ENCODE measurements around the gene WDFY2. TPM values are rescaled to one million over a fixed set of nuclear protein-coding genes. Genes with fewer than 3 reads are reported as not detected.

WDFY2 gene
- polyA plus RNA-seq, 3 donors = 6.5 to 40.1 (median 9.1) TPM

DNA sequence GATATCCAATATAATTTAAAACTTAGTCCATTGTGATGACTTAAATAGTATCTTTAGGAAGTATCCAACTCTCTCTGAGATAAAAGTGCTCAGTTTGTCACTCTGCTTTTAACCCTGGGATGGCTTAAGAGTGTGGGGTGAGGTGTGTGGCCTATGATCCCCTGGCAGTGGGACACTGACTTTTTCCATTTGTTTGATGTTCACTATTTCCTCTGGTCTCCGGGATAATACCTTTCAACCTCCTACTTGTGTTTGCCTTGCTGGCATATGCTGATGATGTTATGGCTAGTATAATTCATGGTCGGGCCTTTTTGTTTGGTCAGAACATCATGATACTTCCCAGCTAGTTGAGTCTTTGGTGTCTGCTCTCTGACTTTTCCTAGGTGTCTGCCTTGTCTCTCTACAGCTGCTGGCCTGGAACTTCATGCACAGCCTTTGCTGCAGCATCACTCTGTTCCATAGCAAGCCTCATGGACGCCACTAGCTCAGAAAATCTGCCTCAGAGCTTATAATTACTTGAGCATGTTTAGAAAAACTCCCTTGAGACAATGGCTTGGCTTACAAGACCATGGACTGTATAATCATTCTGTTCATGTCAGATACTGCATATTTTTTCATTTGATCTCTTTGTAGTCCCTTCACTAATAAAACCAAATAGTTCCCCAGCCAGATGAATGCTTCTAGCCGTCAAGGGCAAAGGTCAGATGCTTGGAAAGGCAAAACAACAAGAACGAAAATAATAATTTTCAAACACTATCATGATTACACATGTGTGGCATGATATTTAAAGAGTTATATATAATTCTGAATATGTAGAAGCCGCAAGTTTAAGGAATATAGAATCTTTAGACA, 75.2 kb downstream of the WDFY2 start:
- TF ChIP-seq, protein P1, sequence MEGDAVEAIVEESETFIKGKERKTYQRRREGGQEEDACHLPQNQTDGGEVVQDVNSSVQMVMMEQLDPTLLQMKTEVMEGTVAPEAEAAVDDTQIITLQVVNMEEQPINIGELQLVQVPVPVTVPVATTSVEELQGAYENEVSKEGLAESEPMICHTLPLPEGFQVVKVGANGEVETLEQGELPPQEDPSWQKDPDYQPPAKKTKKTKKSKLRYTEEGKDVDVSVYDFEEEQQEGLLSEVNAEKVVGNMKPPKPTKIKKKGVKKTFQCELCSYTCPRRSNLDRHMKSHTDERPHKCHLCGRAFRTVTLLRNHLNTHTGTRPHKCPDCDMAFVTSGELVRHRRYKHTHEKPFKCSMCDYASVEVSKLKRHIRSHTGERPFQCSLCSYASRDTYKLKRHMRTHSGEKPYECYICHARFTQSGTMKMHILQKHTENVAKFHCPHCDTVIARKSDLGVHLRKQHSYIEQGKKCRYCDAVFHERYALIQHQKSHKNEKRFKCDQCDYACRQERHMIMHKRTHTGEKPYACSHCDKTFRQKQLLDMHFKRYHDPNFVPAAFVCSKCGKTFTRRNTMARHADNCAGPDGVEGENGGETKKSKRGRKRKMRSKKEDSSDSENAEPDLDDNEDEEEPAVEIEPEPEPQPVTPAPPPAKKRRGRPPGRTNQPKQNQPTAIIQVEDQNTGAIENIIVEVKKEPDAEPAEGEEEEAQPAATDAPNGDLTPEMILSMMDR (IDR thresholded peaks at IDR 0.05) = no peak
- intact Hi-C loops (cut with micrococcal nuclease) = no loop called here
- Histone ChIP-seq H4K20me1 (ENCODE audit: insufficient read depth, low read length) (peaks cover 94% of the 10 kb centered on the region), H2AFZ (ENCODE audit: insufficient read depth, low read depth, low read length, poor library complexity, severe bottlenecking) (no peak overlapping the region), H3K36me3 (replicated peaks in 1 of 2; ENCODE audit: control insufficient read depth in 1 of 2, insufficient read depth in 2 of 2, low read length in 2 of 2) (peaks cover 13 to 35% of the 10 kb centered on the region in 2 donors), H3K4me2 (replicated peaks; ENCODE audit: extremely low read depth, low read length, poor library complexity, severe bottlenecking) (no peak overlapping the region), H3K27ac (ENCODE audit: low read depth in 1 of 2, low read length in 2 of 2) (peak overlapping the region in 1 of 2 donors; percentile 9), H3K9ac (ENCODE audit: insufficient read depth, low read length, poor library complexity, severe bottlenecking) (no peak overlapping the region), H3K9me3 (replicated peaks in 1 of 2; ENCODE audit: control insufficient read depth in 1 of 2, insufficient read depth in 1 of 2, low read length in 2 of 2) (no peaks in the 10 kb centered on the region), H3K27me3 (ENCODE audit: control insufficient read depth in 2 of 2, insufficient read depth in 2 of 2, low read length in 2 of 2) (no peaks in the 10 kb centered on the region), H3K4me3 (replicated peaks in 1 of 3; ENCODE audit: low read depth in 2 of 3, low read length in 3 of 3) (no peak overlapping the region), H3K4me1 (ENCODE audit: control insufficient read depth in 1 of 2, insufficient read depth in 2 of 2, low read length in 2 of 2) (no peaks in the 10 kb centered on the region), H3K79me2 (ENCODE audit: insufficient read depth, low read length) (peaks cover 100% of the 10 kb centered on the region)
- H3K27ac Mint-ChIP-seq = peak overlapping the region in 4 of 7 donors; percentile 16 to 83 (median 54)
- WGBS (ENCODE audit: insufficient coverage) = 100% methylated on average over 2 of the region's 6 CpGs
- H3K4me1 Mint-ChIP-seq = peaks cover 6% of the 10 kb centered on the region
- no peak for DNase-seq
- H3K36me3 Mint-ChIP-seq = peaks cover 22 to 44% of the 10 kb centered on the region in 2 donors
- H3K4me3 Mint-ChIP-seq = no peak overlapping the region
- H3K9me3 Mint-ChIP-seq = peaks cover 0 to 5% (median 0%) of the 10 kb centered on the region in 7 donors
- no peaks in the 10 kb centered on the region for H3K27me3 Mint-ChIP-seq (ENCODE audit: low read depth in 3 of 3)

DNA sequence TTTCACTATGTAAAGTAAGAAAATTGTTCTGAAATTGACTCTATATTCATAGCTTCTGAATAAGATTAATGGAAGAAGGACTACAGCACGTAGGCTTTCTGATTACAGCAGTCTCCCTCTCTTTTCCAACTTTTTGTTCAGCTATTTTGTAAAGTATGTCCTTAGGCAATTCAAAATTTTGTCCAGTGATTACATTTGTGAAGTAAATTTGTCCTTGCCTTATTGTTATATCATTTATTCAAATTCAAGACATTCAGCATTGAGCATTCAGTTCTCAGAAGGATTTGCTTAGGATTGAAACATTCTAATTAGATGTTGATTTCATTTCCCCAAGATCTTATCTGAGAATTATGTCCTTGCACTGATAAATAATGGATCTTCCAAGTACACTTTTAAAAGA, 76.6 kb downstream of the WDFY2 start:
- peaks cover 13 to 46% of the 10 kb centered on the region in 2 donors for H3K36me3 ChIP-seq (replicated peaks in 1 of 2; ENCODE audit: control insufficient read depth in 1 of 2, insufficient read depth in 2 of 2, low read length in 2 of 2)
- peaks cover 0 to 5% (median 0%) of the 10 kb centered on the region in 7 donors for H3K9me3 Mint-ChIP-seq
- DNase-seq = no peak
- peaks cover 26 to 45% of the 10 kb centered on the region in 2 donors for H3K36me3 Mint-ChIP-seq
- H3K27ac ChIP-seq (ENCODE audit: low read depth in 1 of 2, low read length in 2 of 2) = peak overlapping the region in 1 of 2 donors; percentile 15
- H3K4me1 ChIP-seq (ENCODE audit: control insufficient read depth in 1 of 2, insufficient read depth in 2 of 2, low read length in 2 of 2) = no peaks in the 10 kb centered on the region
- H3K79me2 ChIP-seq (ENCODE audit: insufficient read depth, low read length) = peaks cover 100% of the 10 kb centered on the region
- peak overlapping the region in 4 of 7 donors; percentile 19 to 61 (median 54) for H3K27ac Mint-ChIP-seq
- no CpG with 5 or more reads among the region's 1 CpG for WGBS (ENCODE audit: insufficient coverage)
- H4K20me1 ChIP-seq (ENCODE audit: insufficient read depth, low read length) = peaks cover 94% of the 10 kb centered on the region
- H3K4me3 Mint-ChIP-seq = no peak overlapping the region
- H3K27me3 Mint-ChIP-seq (ENCODE audit: low read depth in 3 of 3) = no peaks in the 10 kb centered on the region
- intact Hi-C loops (cut with micrococcal nuclease) = no loop called here
- TF ChIP-seq, protein P1 (IDR thresholded peaks at IDR 0.05) = no peak
- no peaks in the 10 kb centered on the region for H3K9me3 ChIP-seq (replicated peaks in 1 of 2; ENCODE audit: control insufficient read depth in 1 of 2, insufficient read depth in 1 of 2, low read length in 2 of 2)
- no peak overlapping the region for H2AFZ ChIP-seq (ENCODE audit: insufficient read depth, low read depth, low read length, poor library complexity, severe bottlenecking)
- H3K4me3 ChIP-seq (replicated peaks in 1 of 3; ENCODE audit: low read depth in 2 of 3, low read length in 3 of 3) = no peak overlapping the region
- H3K4me1 Mint-ChIP-seq = peaks cover 5% of the 10 kb centered on the region
- H3K27me3 ChIP-seq (ENCODE audit: control insufficient read depth in 2 of 2, insufficient read depth in 2 of 2, low read length in 2 of 2) = no peaks in the 10 kb centered on the region
- no peak overlapping the region for H3K9ac ChIP-seq (ENCODE audit: insufficient read depth, low read length, poor library complexity, severe bottlenecking)
- H3K4me2 ChIP-seq (replicated peaks; ENCODE audit: extremely low read depth, low read length, poor library complexity, severe bottlenecking) = no peak overlapping the region
